Esophagus (tissue), 2 donors: ENCODE measurements around the gene ZBP1. TPM values are rescaled to one million over a fixed set of nuclear protein-coding genes. Genes with fewer than 3 reads are reported as not detected.

Experiments
- H3K27ac ChIP-seq, 2 donors: one replicate each; pipeline ENCODE4 v1.5.1; 2013; ENCODE audit warnings: low read depth in 2 of 2, mild to moderate bottlenecking in 2 of 2, inconsistent platforms in 1 of 2, low read length in 1 of 2, moderate library complexity in 1 of 2
- H3K27me3 ChIP-seq, 2 donors: one replicate each; pipeline ENCODE4 v1.6.1; 2013; ENCODE audit warnings: low read length in 2 of 2, control low read depth in 1 of 2, mild to moderate bottlenecking in 1 of 2; ENCODE audit not compliant: insufficient read depth in 2 of 2, control insufficient read depth in 1 of 2
- H3K36me3 ChIP-seq, 2 donors: one replicate each; pipeline ENCODE4 v1.6.1; 2013; ENCODE audit warnings: low read length in 1 of 2; ENCODE audit not compliant: control insufficient read depth in 2 of 2, insufficient read depth in 2 of 2
- H3K4me1 ChIP-seq, 2 donors: one replicate each; pipeline ENCODE4 v1.6.1; 2013; ENCODE audit warnings: low read length in 1 of 2; ENCODE audit not compliant: control insufficient read depth in 2 of 2, insufficient read depth in 2 of 2
- H3K4me3 ChIP-seq, 2 donors: one replicate each; pipeline ENCODE4 v1.5.1; 2013; ENCODE audit warnings: low read length in 2 of 2, mild to moderate bottlenecking in 2 of 2, low read depth in 1 of 2, moderate library complexity in 1 of 2
- H3K9me3 ChIP-seq, 2 donors: one replicate each; pipeline ENCODE4 v1.6.1; 2013; ENCODE audit warnings: mild to moderate bottlenecking in 2 of 2, low read depth in 1 of 2, low read length in 1 of 2, moderate library complexity in 1 of 2; ENCODE audit not compliant: control insufficient read depth in 2 of 2, insufficient read depth in 1 of 2
- WGBS, 2 donors: extraction: QIAGEN DNeasy Blood & Tissue Kit; methylation state at CpG; one replicate each; pipeline ENCODE4 v1.1.7; 2013; 5-methylcytosine and 5-hydroxymethylcytosine counted together
- polyA plus RNA-seq, 2 donors: library from polyadenylated mRNA; stranded (reverse); fragments of 200-250 nt; gene quantifications; one replicate each; pipeline ENCODE4 v1.2.3, GENCODE V29; 2013
- donor health status: healthy with polysubstance abuse.
- donor health status: Bipolar disorder and iron deficiency.

ZBP1 gene
- polyA plus RNA-seq, 2 donors, result 0.25 to 0.51 TPM

DNA sequence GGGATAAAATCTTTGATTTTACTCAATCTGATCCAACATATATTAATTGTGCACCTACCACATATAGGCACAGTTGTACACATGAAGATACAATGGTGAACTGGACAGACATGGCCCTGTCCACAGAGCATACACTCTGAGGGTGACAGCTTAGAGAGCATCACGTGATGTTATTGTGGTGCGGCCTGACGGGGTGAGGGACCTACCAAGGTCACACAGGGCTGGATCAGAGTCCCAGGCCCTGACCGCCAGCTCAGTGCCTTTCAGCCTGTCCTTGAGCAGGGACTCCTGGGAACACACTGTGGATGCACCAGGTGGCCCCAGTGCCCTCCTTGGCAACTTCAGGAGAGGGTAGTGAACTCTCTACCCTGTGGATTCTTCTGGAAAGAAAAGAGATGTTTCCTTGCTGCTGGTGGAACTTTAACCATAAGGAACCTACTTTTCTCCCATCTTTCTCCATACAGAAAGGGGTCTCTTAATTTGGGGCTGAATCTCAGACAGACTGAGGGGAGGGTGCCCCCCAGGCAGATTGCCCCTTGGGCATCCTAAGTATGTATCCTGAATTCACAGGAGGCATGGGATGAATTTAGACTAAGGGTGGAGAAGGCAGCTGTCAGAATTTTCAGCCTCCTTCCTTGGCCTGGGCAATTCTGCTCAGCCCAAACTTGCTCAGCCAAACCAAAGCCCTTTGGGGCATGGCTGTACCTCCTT, 32.8 kb downstream of the ZBP1 start:
- 88 to 93% methylated on average over 4 of the region's 4 CpGs for WGBS, 2 donors
- Histone ChIP-seq H3K4me1 (no peaks in the 10 kb centered on the region), H3K27ac (no peak overlapping the region), H3K4me3 (no peak overlapping the region), H3K36me3 (no peaks in the 10 kb centered on the region), H3K9me3 (no peaks in the 10 kb centered on the region), H3K27me3 (no peaks in the 10 kb centered on the region)

DNA sequence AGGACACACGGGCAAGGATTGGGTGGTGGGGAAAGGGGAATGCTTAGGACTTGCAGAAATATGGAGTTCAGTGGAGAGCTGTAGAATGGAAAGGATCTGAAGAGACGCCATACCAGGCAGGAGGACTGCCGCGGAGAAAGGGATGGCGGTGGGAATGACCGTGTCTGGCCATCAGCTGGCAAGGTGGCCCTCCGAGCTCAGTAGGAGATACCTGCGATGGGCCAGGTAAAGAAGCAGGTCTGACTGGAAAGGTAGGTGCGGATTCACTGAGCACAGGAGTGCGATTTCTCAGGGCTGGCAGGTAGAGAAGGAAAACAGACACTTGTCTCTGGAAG, 33.3 kb downstream of the ZBP1 start:
- Histone ChIP-seq H3K4me3 (no peak overlapping the region), H3K27me3 (no peaks in the 10 kb centered on the region), H3K36me3 (no peaks in the 10 kb centered on the region), H3K9me3 (no peaks in the 10 kb centered on the region), H3K4me1 (no peaks in the 10 kb centered on the region), H3K27ac (no peak overlapping the region)
- 81 to 88% methylated on average over 10 of the region's 10 CpGs for WGBS, 2 donors

DNA sequence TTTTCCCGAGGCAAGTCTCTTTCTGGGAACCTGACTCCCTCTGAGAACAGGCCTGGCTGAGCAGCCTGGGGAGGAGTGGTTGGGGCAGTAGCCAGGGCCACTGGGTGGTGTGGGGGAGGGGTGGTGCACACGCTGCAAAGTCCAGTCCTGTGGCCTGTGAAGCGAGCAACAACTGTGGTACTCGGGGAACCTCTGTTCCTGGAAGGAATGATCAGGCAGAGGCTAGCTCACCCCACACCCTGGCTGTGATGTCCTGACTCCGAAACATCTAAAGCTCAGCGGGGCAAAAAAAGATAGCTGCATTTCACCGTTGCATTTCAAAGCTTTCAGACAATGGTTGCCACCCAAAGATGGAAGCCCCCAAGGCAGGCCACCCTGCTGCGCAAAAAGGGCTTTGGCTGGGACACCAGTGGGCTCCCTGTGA, 33.8 kb downstream of the ZBP1 start:
- Histone ChIP-seq H3K36me3 (no peaks in the 10 kb centered on the region), H3K4me1 (no peaks in the 10 kb centered on the region), H3K27ac (no peak overlapping the region), H3K9me3 (no peaks in the 10 kb centered on the region), H3K27me3 (no peaks in the 10 kb centered on the region), H3K4me3 (no peak overlapping the region)
- WGBS, 2 donors, result 53 to 54% methylated on average over 8 of the region's 8 CpGs

DNA sequence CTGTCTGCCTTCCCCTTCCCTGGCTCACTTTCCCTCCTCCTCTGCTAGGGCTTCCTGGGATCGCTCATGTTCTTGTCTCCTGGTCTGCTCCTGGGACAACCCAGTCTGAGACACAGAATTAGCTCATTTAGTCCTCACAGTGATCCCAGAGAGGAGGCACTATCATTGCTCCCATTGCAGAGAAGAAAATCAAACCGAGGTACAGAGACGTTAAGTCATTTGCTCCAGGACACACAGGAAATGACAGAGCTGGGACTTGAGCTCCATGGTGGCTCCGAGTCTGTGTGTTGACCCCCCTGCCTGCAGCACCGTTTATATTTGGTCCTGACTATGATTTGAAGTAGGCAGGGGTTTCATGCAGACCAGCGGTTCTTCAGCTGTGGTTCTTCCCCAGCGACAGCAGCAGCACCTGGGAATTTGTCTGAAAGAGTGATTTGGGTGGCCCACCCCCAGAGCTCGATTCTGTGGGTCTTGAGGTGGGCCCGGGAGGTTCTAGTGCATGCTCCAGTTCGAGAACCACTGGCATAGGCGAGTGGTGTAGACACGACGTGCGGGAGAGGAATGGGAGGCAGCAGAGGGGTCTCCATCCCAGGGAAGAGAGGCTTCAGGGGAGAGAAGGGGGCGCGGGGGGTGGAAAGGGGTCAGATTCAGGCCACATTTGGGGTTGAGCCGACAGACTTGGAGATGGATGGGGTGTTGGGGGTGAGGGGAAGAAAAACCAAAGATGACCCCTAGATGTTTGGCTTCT, 34.6 kb downstream of the ZBP1 start:
- Histone ChIP-seq H3K27me3 (no peaks in the 10 kb centered on the region), H3K36me3 (no peaks in the 10 kb centered on the region), H3K27ac (no peak overlapping the region), H3K9me3 (no peaks in the 10 kb centered on the region), H3K4me3 (no peak overlapping the region), H3K4me1 (no peaks in the 10 kb centered on the region)
- WGBS, 2 donors, result 77 to 80% methylated on average over 17 of the region's 17 CpGs

DNA sequence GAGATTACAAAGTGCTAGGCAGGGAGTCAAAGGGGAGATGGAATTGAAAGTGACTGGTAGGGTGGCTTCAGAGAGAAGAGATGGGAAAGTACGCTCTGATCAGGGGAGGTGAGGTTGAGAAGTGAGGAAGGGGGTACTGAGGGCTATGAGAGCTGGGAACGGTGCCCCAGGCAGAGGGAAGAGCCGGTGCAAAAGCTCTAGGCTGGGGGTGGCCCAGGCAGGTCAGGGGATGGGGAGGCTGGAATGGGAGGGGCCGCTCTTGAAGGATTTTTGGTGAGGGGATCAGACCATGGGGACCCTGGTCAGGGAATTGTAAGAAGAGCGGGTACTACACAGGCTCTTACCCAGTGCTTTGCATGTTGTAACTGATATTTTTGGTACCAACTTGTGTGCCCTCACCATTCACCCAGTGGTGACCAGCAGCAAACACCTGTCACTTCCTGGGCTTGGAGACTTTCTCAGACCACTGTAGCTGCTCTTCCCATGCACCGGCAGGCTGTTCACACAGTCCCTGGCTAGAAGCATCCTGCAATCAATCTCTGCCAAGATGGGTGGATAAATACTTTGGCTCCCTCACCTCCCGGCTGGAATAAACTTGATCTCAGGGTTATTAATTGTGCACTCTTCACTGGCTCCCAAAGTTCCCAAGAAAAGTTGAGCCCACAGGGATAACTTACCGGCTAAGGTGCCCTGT, 35.3 kb downstream of the ZBP1 start:
- 52 to 62% methylated on average over 6 to 8 of the region's 8 CpGs for WGBS, 2 donors
- Histone ChIP-seq H3K36me3 (no peaks in the 10 kb centered on the region), H3K4me3 (no peak overlapping the region), H3K27me3 (no peaks in the 10 kb centered on the region), H3K27ac (no peak overlapping the region), H3K9me3 (no peaks in the 10 kb centered on the region), H3K4me1 (no peaks in the 10 kb centered on the region)

DNA sequence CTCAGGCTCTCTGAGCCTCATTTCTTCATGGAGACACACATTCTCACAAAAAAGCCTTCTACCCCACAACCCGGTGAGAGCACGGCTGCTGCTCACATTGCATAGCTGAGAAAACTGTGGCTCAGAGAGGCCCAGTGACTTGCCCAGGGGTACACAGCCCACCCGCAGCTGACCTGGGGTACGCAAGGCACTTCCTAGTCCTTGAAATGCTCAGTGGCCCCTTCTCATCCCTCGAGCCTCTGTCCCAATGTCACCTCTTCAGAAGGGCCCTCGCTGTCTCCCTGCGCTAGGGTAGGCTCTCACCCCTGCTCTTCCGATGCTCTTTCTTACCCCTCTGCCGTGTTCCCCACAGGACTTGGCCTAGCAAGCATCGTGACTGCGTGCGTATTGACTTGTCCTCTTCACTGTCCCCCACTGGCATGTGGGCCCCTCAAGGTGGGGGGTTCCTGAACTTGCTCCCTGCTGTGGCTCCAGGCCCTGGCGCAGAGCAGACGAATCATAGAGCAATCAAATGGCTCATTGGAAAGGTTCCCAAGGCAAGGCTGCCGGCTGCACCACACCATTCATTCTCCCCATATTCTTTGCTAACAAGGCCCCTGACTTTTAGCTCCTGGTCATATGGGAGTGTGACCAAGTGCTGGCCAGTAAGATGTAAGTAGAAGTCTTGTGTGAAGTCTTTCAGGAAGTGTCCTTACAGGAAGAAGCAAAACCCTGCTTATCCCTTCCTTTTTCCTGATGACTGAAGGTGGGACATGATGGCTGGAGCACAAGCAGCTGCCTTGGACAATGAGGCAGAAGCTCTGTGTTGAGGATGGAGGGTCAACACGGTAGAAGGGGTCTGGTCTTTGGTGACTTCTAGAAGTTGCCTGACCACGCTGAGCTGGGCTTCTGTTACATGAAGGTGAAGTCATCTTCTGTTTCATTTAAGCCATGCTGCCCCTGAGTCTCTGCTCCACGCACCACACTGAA, 36.7 kb downstream of the ZBP1 start:
- Histone ChIP-seq H3K4me3 (no peak overlapping the region), H3K9me3 (no peaks in the 10 kb centered on the region), H3K27ac (peak overlapping the region; percentile 20 to 70), H3K4me1 (no peaks in the 10 kb centered on the region), H3K27me3 (no peaks in the 10 kb centered on the region), H3K36me3 (no peaks in the 10 kb centered on the region)
- WGBS, 2 donors, result 86 to 87% methylated on average over 18 of the region's 18 CpGs

DNA sequence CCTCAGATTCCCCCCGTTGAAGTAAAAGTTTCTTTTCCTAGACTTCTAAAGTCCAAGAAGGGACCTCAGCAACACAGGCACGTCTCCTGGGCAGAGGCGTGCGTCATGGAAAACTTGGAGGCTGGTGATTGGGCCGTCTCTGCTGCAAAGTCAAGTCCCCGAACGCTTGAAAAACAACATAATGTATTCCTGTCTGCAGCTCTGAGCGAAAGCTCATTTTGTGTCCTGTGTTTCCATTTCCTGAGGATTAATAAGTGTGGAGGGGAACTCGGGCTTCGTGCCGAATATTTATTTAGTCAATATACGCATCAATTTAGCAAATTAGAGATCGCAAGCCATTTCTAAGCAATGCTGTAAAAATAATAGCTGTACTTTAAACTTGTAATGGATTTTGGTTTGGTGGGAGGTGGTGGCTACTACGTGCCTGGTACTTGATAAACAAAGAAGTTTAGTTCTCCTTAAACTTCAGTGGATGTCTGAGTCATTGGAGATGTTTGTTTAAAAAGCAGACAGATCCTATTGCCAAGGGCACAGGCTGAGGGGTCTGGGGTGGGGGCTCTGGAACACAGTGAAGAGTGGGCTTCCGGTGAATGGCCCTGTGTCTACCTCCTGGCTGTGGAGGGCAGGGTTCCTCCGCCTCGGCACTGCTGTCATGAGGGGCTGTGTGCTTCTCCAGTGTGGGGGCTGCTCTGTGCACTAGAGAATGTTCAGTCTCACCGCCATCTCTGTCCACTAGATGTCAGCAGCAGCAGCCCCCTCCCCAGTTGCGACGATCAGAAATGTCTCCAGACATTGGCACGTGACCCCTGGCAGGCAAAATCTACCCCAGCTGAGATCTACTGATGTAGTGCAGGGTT, 37.6 kb downstream of the ZBP1 start:
- H3K27me3 ChIP-seq, result no peaks in the 10 kb centered on the region
- no peaks in the 10 kb centered on the region for H3K4me1 ChIP-seq
- H3K27ac ChIP-seq, result peak overlapping the region; percentile 67 to 70
- 42 to 51% methylated on average over 21 of the region's 21 CpGs for whole genome bisulfite sequencing, 2 donors
- H3K36me3 ChIP-seq, result no peaks in the 10 kb centered on the region
- H3K9me3 ChIP-seq, result no peaks in the 10 kb centered on the region
- H3K4me3 ChIP-seq, result no peak overlapping the region

DNA sequence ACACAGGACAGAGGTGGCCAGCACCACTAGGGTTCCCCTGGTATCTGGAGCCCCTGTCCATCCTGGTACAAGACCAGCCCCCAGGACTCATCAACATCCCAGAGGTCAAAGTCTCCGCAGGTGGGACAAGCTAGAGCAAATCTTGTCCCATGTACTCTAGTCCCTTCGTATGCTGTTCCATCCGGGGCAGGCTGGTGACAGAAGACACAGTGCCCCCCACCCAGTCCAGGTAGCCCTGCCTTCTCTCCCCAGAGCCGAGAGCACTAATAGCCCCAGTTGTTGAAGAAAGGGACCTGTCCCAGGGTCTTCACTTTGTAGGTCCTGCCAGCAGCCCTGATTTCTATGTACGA, 38.2 kb downstream of the ZBP1 start:
- H3K4me3 ChIP-seq, result no peak overlapping the region
- no peaks in the 10 kb centered on the region for H3K36me3 ChIP-seq
- peak overlapping the region; percentile 67 to 69 for H3K27ac ChIP-seq
- H3K4me1 ChIP-seq, result no peaks in the 10 kb centered on the region
- H3K9me3 ChIP-seq, result no peaks in the 10 kb centered on the region
- WGBS, 2 donors, result 64 to 82% methylated on average over 5 of the region's 5 CpGs
- H3K27me3 ChIP-seq, result no peaks in the 10 kb centered on the region
